Dermis blood vessel endothelial cell (primary cell): Measurements from ENCODE around the gene POLE. TPM values are rescaled to one million over a fixed set of nuclear protein-coding genes. Genes with fewer than 3 reads are reported as not detected.
A peak's percentile ranks its signal among the peaks of the same experiment; 100 is the strongest.

Experiments used
- DNase-seq: peaks from one replicate; pipeline ENCODE4 v3.0.0; 2010
- total RNA-seq: library from RNA; depleted of rRNA; stranded (reverse); fragments of >200 nt; gene quantifications from 2 replicates; pipeline ENCODE4 v1.2.3, GENCODE V29; 2014

Gene POLE
- total RNA-seq, 1 donor from 2014 or later: 39.7 TPM

GRCh38 chr12:132651444-132652100, 35.6 kb downstream of the POLE start:
- no peak for DNase-seq

DNA sequence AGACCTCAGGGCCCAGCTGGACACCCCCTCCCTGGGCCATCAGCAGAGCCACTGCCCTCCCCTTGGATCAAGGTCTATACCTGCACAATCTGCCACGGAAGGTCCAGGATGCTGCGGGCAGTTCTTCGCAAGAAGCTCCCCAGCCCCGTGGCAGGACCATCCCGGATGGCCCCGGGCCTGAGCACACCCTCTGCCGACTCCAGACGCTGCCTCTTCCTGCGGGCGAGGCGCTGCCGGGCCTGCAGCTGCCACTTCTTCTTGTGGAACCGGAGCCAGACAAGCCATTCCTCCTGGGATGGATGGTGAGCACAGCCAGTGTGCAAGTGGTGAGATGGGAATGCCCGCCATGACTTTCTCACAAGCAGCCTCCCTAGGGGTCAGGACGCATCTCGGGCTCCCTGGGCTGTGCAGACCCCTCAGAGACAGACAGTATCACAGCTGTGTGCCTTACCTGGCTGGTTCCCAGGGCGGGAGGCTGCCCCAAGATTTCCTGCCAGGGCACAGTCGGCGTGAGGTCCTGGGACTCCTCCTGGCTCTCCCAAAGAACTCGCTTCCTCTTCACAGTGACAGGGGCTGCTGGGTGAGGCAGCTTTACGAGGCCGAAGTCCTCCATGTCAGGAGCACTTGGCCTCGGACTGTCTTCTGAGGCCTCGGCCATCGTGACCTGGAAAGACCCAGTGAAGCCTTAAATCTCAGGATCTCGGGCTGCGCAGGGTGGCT, 37.8 kb downstream of the POLE start:
- DNase-seq: no peak

GRCh38 chr12:132648616-132649225, 38.4 kb downstream of the POLE start:
- DNase-seq: no peak

DNA sequence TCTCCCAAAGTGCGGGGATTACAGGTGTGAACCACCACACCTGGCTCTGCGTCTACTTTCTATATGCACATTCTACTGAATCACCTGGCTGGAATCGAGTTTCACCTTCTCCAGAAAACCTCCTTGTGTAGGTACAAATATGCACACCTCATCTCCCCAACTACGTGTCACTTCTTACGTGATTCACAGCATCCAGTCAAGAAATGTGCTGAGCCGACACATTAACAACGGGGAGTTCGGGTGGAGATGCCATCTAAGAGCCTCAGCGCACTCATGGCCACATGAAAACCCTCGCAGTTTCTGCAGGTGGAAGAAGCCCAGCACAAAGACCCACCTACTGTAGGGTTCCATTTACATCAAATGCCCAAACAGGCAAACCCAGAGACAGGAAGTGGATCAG, 39.3 kb downstream of the POLE start:
- DNase-seq: no peak

DNA sequence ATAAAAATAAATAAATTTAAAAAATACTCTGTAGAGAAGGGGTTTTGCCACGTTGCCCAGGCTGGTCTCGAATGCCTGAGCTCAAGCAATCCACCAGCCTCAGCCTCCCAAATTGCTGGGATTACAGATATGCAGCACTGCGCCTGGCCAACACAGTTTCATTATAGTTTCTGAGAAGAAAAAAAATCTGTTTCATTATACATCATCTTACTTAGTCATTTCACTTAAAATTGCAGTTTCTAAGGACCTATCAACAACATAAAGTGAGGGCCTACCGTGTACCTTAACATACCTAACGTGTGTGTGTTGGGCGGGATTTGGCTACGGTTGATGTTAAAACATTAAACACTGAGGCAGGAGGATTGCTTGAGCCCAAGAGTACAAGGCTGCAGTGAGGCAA, 40.3 kb downstream of the POLE start:
- no peak for DNase-seq

DNA sequence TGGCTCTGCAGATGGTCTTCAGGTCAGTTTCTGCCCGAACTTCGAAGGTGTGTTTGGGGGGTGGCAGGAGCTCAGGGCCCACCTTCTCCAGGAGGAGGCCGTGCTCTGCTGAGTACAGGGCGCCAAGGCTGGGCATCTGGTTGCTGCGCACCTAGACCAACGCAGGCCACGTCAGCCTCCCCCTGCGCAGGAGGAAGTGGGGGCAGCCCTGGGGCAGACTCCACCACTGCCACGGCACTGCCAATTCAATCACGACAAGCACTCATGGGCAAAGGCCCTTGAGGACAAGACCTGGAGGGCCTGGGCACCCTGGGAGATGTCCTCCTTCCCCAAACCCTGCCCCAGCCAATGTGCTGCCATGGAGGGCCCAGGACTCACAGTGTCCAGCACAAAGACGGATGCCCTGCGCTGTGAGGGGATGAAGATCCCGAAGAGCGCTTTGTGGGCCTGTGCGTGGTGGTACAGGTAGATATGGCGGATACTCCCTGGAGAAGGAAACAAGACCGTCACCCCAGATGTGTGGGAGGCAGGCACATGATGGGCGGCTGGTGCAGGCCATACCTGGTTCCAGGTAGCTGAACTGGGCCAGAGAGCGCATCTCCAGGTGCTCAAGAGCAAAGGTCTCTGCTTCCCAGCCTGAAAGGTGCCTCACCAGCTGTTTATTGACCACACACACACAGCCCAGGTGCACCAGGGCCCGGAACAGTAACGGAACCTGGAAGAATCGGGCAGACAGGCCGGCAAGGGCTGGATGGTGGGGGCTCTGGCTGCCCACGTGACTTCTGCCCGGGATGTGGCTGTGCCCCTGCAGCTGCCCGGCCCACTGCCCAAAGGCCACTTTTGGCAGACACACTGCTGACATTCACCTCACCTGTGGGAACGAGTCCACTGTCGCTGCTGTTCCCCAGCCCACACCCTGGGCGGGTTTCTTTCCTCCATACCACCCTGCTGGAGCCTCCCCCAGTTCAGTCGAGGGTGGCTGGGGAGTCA, 44.0 kb downstream of the POLE start:
- no peak for DNase-seq

GRCh38 chr12:132641811-132642650, 45.1 kb downstream of the POLE start:
- DNase-seq: no peak

GRCh38 chr12:132640936-132641335, 46.2 kb downstream of the POLE start:
- DNase-seq: no peak

GRCh38 chr12:132639956-132640520, 47.1 kb downstream of the POLE start:
- no peak for DNase-seq

GRCh38 chr12:132638541-132639408, 48.4 kb downstream of the POLE start:
- DNase-seq: peak; percentile 73

DNA sequence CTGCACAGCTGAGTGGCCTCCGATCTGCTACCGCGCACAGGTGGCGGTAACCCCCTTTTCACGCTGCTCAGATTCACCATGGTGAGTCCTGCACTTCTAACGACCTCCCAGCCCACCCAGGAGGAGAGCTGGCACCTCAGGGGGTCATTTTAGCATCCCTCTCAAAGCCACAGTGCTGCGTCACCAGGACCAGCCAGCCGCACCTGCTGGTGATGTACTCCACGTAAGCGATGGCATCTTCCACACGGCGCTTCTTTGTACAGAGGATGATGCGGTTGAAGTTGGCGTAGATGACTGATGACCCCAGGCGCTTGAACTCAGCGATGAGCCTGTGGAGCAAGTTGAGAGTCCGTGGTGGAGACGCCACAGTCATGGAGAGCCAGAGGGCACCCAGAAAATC, 49.3 kb downstream of the POLE start:
- DNase-seq: no peak

DNA sequence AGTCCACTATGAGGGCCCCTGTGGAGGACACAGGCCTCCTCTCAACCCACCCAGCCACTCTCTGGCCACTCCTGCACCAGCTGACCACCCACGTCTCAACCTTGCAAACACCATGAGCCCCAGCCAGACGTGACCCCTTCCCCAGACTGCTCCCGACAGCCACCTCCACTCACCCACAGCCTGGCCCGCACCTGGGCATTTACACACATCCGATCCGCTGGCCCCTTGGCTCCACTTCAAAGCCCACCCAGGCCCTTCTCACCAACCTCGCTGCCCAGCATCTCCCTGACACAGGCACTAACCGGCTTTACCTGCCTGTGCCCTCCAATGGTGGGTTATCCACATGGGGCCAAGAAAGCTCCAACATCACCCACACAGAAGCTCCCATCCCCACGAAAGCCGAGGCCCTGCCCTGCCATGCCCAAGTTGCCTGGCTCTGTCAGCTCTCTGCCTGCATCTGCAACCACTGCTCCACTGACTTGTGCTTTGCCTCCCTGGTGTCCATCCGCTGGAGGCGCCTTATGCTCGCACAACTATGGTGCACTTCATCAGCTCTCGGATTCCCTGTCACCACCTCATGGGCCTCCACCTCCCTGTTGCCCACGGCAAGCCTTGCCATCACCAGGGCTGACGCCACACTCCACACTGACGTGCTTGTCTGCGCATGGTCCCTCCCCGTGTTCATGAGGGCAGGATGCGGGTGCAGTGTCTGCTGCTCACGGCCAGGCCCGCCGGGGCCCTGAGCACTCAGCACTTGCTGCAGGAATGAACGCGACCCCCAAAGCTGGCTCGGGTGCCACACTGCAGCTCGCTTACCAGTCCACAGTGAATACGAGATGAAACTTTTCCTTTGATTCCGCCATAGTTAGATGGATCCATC, 51.8 kb downstream of the POLE start:
- no peak for DNase-seq

GRCh38 chr12:132634411-132634990, 52.6 kb downstream of the POLE start:
- no peak for DNase-seq

- DNase-seq: no peak
Observed at GRCh38 chr12:132633901-132634300, 53.2 kb downstream of the POLE start.

DNA sequence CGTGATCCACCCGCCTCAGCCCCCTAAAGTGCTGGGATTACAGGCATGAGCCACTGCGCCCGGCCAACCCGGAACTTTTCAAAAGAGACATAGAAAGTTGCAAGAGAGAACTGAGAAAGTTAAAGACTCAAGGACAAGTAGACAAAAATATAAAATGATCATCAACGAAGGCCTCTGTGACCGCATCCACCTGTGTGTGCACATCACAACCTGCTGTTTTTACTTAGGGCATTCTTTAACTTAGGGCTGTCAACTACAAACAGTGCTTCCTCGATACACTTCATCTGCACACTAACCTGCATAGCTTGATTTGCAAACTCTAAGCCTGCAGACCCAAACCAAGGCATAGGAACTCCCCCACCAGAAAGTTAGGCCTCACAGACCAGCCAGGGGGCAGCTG, 53.7 kb downstream of the POLE start:
- no peak for DNase-seq

DNA sequence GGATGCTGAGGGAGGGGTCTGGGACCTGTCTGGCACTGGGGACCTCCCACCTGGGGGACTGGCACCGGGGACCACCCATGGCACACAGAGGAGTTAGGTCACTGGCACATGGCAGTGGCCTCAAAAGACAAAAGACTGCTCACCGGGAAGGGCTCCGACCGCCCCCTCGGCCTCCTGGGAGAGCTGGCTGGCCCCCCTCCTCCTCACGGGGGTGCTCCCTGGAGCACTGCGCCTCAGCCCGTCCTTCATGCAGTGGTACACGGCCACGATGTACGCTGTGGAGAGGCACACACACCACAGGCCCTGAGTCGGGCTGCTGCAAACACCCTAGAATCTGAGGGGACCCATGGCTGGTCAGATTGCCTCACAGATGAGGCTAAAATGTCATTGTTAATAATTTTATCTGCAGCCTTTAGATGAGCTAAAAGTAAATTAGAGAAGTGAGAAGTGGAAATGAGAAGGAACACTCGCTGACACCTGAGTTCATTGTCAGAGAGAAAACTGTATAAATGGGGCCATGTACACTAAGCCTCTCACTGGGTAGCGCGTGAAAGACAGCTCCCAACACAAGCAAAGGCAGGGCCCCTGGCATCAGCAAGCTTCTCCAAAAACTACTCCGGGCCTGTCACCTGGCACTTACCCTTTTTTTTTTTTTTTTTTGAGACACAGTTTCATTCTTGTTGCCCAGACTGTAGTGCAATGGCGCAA, 54.5 kb downstream of the POLE start:
- no peak for DNase-seq

DNA sequence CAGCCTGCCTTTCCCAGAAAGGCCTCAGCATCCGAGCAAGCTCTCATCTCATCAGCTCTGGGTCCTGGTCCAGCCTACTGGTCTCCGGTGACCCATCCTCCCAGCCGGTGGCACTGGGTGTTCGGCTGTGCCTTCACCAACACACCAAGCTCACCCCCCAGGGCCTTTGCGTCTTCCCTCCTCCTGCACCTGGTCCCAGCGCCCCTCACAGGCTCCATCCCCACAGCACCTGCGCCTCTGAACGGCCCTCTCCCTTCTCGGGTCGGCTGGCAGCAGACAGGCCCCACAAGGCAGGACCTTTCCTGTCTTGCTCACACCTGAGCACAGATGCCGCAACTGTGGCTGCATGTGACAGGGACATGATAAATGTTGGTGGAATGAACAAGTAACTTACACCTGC, 55.5 kb downstream of the POLE start:
- no peak for DNase-seq

- DNase-seq: no peak
Observed at GRCh38 chr12:132630672-132631071, 56.5 kb downstream of the POLE start.
